HTERT RPE-1 (cell line): ENCODE data around the gene ZCWPW1.
"Not testable (repeated sequence)": the region's sequence is repeated elsewhere in the genome, so short reads cannot be mapped to it uniquely, and the experiment has no call there.

Source experiments
- in situ Hi-C: fragments of 300-500 bp; cut with MboI; formaldehyde crosslinking; loops from 4 replicates; pipeline ENCODE4 v1.14.3; 2020; ENCODE audit warnings: low sequenced_read_pairs

Gene ZCWPW1

DNA sequence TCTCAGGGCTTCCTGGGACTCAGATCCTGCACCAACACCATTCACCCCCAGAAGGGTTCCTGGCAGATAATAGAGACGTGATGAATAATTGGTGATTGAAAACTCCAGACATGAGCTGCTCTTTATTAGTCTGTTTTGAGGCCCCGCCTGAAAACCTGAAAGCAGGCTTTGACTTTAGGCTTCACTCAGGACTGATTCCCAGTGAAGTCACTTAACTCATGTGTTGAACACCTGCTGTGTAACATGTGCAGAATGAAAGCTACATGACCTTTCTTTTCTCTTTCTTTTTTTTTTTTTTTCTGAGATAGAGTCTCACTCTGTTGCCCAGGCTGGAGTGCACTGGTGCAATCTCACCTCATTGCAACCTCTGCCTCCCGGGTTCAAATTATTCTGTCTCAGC, 26.7 kb upstream of the ZCWPW1 start:
- in situ Hi-C loops: no loop called here

GRCh38 chr7:100453854-100454253, 25.4 kb upstream of the ZCWPW1 start:
- in situ Hi-C loops: not testable (repeated sequence)

DNA sequence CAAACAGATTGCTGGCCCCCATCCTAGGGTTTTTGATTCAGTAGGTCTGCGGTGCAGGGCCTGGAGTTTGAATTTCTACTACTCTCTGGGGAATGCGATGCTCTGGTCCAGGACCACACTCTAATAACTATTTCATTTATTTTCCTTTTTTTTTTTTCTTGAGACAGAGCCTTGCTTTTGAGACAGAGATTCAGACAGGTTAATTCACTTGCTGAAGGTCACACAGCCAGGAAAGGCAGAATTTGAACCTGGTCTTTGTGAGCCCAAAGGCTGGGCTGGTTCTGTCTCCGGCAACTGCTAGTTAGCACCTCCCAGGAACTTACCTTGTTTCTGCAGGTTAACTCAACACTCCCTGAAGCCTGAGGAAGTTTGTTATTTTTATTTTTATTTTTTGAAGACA, 24.0 kb upstream of the ZCWPW1 start:
- in situ Hi-C loops: no loop called here

GRCh38 chr7:100449190-100449795, 20.8 kb upstream of the ZCWPW1 start:
- in situ Hi-C loops: no loop called here

GRCh38 chr7:100447363-100447762, 18.9 kb upstream of the ZCWPW1 start:
- in situ Hi-C loops: not testable (repeated sequence)

GRCh38 chr7:100446040-100446439, 17.5 kb upstream of the ZCWPW1 start:
- in situ Hi-C loops: no loop called here

GRCh38 chr7:100444311-100445278, 16.1 kb upstream of the ZCWPW1 start:
- in situ Hi-C loops: no loop called here

- in situ Hi-C loops: no loop called here
Observed at GRCh38 chr7:100443096-100443840, 14.8 kb upstream of the ZCWPW1 start.

- in situ Hi-C loops: no loop called here
Observed at GRCh38 chr7:100441641-100442535, 13.4 kb upstream of the ZCWPW1 start.

GRCh38 chr7:100439244-100439643, 10.7 kb upstream of the ZCWPW1 start:
- in situ Hi-C loops: not testable (repeated sequence)

GRCh38 chr7:100438731-100439130, 10.2 kb upstream of the ZCWPW1 start:
- in situ Hi-C loops: not testable (repeated sequence)

DNA sequence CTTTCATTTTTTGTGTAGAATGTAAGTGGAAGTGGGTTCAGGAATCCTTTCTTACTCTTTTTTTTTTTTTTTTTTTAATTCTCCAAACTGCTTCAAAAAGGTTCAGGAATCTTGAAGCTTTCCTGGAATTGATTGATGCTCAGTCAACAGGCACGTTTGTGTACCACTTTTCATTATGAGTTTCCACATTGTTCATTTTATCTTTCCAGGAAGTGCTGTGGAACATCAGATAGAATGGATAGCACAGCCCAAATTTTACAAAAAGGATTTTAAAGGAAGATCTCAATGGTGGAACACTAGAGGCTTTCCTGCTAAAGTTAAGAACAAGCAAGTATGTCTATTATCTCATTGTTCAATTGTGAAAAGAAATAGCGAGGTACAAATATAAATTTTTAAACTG, 9.7 kb upstream of the ZCWPW1 start:
- in situ Hi-C loops: no loop called here

DNA sequence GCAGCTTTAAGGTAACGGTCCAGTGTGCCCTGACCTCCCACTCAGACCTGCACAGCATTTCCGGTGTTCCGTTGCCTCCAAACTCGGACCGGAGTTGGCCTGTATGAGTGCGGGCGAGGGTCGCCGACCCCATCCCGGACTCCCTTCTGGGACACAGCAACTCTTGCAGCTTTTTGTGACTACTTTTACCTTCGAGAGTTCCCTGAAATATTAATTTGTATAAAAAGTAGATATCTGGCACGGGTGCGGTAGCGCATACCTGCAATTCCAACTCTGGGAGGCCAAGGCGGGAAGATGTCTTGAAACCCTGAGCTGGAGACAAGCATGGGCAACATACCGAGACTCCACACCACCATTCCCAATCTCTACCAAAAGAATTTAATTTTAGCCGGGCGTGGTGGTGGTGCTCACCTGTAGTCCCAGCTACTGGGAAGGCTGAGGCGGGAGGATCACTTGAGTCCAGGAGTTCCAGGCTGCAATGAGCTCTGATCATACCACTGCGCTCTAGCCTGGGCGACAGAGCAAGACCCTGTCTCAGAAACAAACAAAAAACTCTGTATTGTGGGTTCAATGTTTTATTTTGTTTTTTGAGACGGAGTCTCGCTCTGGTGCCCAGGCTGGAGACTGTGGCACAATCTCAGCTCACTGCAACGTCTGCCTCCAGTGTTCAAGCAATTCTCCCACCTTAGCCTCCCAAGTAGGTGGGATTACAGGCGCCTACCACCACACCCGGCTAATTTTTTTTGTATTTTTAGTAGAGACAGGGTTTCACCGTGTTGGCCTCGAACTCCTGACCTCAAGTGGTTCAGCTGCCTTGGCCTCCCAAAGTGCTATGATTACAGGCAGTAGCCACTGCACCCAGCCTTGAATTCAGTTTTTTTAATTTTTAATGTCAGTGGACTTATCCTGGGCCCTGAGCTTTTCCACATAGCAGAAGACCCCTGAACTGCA, 8.9 kb upstream of the ZCWPW1 start:
- in situ Hi-C loops: no loop called here

DNA sequence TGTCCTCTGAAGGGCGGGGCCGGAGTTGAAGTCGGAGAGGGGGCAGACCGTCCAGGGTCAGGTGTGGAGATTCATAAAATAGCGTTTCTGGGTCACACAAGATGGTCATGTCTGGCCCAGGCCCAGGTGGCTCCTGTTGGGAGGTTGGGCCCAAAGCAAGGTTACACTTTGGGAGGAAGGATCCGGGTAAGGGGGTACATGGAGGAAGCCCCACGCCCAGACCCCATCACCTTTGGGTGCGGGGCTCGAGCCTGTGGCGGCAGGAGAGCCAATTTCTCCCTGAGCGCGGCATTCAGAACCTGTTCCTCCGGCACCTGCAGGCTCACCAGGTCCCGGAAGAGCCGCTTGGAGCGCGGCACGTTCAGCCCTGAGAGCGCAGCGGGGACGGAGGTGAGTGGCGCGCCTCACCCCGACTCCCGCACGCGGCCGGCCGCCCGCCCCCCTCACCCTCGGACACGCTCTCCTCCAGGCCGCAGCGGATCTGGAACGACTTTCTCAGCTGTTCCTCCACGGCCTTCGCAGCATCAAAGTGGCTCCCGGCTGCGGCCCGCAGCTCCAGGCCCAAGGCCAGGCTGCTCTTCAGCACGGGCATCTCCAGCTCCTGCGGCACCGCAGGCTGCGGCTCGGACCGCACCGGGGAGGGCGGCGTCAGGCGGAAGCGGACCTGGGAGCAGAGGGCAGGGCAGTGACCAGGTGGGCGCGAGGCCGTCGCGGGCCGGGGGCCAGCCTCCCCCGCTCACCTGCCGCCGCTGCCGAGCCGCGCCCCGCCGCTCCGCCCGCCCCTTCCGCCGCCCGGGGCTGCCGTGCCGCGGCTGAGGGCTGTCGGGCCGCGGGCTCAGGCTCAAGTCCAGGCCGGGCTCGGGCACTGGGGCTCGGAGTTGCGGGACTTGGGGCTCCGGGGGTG, 7.2 kb upstream of the ZCWPW1 start:
- in situ Hi-C loops: no loop called here

DNA sequence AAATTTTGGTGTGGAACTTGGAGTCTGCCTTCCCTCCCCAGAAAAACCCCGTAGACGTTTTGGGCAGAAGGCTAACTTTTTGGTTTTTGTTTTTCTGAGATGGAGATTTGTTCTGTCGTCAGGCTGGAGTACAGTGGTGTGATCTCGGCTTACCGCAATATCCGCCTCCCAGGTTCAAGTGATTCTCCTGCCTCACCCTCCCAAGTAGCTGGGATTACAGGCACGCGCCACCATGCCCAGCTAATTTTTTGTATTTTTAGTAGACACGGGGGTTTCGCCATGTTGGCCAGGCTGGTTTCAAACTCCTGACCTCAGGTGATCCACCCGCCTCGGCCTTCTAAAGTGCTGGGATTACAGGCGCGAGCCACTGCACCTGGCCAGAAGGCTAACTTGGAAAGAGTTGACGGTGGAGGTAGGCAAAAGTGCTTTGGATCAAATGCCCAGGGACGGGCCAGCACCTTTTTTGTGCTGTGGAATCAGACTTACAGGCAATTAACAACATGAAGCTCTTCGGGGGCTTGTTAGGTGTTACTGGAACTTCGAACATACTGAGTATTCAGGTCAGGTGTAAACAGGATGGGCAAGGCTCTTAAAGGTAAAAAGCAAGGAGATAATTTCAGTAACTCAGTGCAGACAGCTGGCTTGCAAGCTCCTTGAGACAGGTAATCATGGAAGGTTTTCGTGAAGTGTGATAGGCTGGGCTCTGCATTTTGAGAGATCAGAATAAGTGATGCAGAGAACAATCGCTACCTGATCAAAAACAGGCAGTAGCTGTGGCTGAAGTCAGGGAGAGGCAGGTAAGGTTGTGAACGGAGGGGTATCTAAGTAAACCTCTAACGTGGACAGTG, 6.0 kb upstream of the ZCWPW1 start:
- in situ Hi-C loops: no loop called here

DNA sequence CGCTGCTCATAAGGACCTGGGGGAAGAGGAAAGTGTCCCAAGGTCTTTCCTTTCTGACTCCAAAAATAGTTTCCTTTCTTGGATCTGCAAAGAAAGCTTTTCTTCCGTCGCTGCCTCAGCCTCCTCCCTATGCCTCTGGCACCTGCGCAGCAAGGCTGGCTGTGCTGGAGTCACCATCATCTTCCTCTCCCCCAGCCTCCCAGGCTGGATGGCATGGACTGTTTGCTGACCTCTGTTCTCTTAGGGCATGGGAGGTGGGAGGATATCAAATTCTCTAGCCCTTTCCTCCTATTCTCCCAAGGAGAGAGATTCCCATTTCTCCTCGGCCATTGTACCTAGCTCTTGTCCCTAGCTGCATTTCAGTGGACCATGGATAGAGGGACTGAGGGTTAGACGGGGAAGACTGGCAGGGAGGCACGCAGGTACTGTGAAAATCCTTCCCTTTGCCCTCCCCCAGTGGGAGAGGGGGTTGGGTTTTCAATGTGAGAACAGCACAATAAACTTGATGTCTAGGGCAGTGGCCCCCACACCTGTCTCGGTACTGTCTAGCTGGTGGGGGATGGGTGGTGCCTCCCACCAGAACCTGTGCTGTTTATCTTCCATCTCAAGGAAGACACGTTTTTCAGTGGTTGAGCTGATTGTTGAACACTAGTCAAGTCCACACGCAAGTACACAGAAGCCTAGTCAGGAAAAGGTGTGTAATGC, 5.2 kb upstream of the ZCWPW1 start:
- in situ Hi-C loops: no loop called here

- in situ Hi-C loops: no loop called here
Observed at GRCh38 chr7:100433276-100433591, 4.7 kb upstream of the ZCWPW1 start.
